Liver (tissue), 9 donors: ENCODE measurements around the gene RFPL4A. TPM values are rescaled to one million over a fixed set of nuclear protein-coding genes. Genes with fewer than 3 reads are reported as not detected.

ENCODE experiments used
- DNase-seq: peaks from one replicate; pipeline ENCODE4 v3.0.0-alpha.2; 2017; ENCODE audit warnings: low spot score
- H3K27ac ChIP-seq, 2 donors: one replicate each; pipeline ENCODE4 v1.7.0; 2013; ENCODE audit warnings: inconsistent platforms in 2 of 2, low read length in 2 of 2, control low read depth in 1 of 2, low read depth in 1 of 2, mild to moderate bottlenecking in 1 of 2
- H3K27me3 ChIP-seq, 4 donors: one replicate each; pipeline versions ENCODE4 v1.6.1 to v1.7.0; 2013; ENCODE audit warnings: low read length in 3 of 4, inconsistent platforms in 1 of 4, mild to moderate bottlenecking in 1 of 4, moderate library complexity in 1 of 4; ENCODE audit not compliant: control insufficient read depth in 4 of 4, insufficient read depth in 4 of 4
- H3K36me3 ChIP-seq, 4 donors: one replicate each; pipeline versions ENCODE4 v1.6.1 to v1.7.0; 2013; ENCODE audit warnings: low read length in 3 of 4, mild to moderate bottlenecking in 3 of 4, low read depth in 1 of 4, moderate library complexity in 1 of 4; ENCODE audit not compliant: control insufficient read depth in 4 of 4, insufficient read depth in 3 of 4
- H3K4me1 ChIP-seq, 4 donors: one replicate each; pipeline versions ENCODE4 v1.6.1 to v1.7.0; 2013; ENCODE audit warnings: low read length in 3 of 4, mild to moderate bottlenecking in 3 of 4, moderate library complexity in 1 of 4; ENCODE audit not compliant: control insufficient read depth in 4 of 4, insufficient read depth in 4 of 4
- H3K4me3 ChIP-seq, 3 donors: one replicate each; pipeline versions ENCODE4 v1.6.1 to v1.7.0; 2013; ENCODE audit warnings: low read length in 3 of 3, control low read depth in 1 of 3, low read depth in 1 of 3, mild to moderate bottlenecking in 1 of 3
- H3K9ac ChIP-seq, 2 donors: one replicate each; pipeline ENCODE4 v1.7.0; 2013; ENCODE audit warnings: low read length in 2 of 2, mild to moderate bottlenecking in 2 of 2, moderate library complexity in 2 of 2, control low read depth in 1 of 2, low read depth in 1 of 2
- H3K9me3 ChIP-seq, 4 donors: one replicate each; pipeline versions ENCODE4 v1.6.1 to v1.7.0; 2013; ENCODE audit warnings: low read length in 3 of 4; ENCODE audit not compliant: control insufficient read depth in 4 of 4
- ATF3 ChIP-seq: IDR thresholded peaks from 2 replicates; pipeline ENCODE4 v1.6.1; 2016; ENCODE audit warnings: antibody characterized with exemption
- EGR1 ChIP-seq, 2 donors: IDR thresholded peaks; 2 replicates each; pipeline ENCODE4 v1.6.1; 2016 to 2018; ENCODE audit warnings: antibody characterized with exemption in 2 of 2, low read depth in 2 of 2
- FOXA1 ChIP-seq: IDR thresholded peaks from 2 replicates; pipeline ENCODE4 v1.6.1; 2016; ENCODE audit warnings: antibody characterized with exemption
- FOXA2 ChIP-seq: IDR thresholded peaks from 2 replicates; pipeline ENCODE4 v1.6.1; 2016; ENCODE audit warnings: antibody characterized with exemption
- GABPA ChIP-seq, 2 donors: IDR thresholded peaks in 1 of 2; conservative IDR thresholded peaks in 1 of 2; 2 replicates each; pipeline ENCODE4 v1.6.1; 2016; ENCODE audit warnings: antibody characterized with exemption in 2 of 2, mild to moderate bottlenecking in 1 of 2, moderate library complexity in 1 of 2
- HNF4A ChIP-seq, 2 donors: conservative IDR thresholded peaks; 2 replicates each; pipeline ENCODE4 v1.6.1; 2016; ENCODE audit warnings: antibody characterized with exemption in 2 of 2, mild to moderate bottlenecking in 2 of 2
- HNF4G ChIP-seq: IDR thresholded peaks from 2 replicates; pipeline ENCODE4 v1.6.1; 2016; ENCODE audit warnings: antibody characterized with exemption
- JUND ChIP-seq, 2 donors: IDR thresholded peaks; 2 replicates each; pipeline ENCODE4 v1.6.1; 2016; ENCODE audit warnings: antibody characterized with exemption in 2 of 2
- RAD21 ChIP-seq, 2 donors: IDR thresholded peaks; 2 replicates each; pipeline ENCODE4 v1.6.1; 2016; ENCODE audit warnings: antibody characterized with exemption in 2 of 2, mild to moderate bottlenecking in 2 of 2
- RXRA ChIP-seq, 2 donors: IDR thresholded peaks; 2 replicates each; pipeline ENCODE4 v1.6.1; 2017 to 2018; ENCODE audit warnings: antibody characterized with exemption in 2 of 2, mild to moderate bottlenecking in 1 of 2
- SP1 ChIP-seq: IDR thresholded peaks from 2 replicates; pipeline ENCODE4 v1.6.1; 2018; ENCODE audit warnings: antibody characterized with exemption, mild to moderate bottlenecking
- TAF1 ChIP-seq: conservative IDR thresholded peaks from 2 replicates; pipeline ENCODE4 v1.6.1; 2016; ENCODE audit warnings: antibody characterized with exemption, mild to moderate bottlenecking
- ZBTB33 ChIP-seq: IDR thresholded peaks from 2 replicates; pipeline ENCODE4 v1.6.1; 2016; ENCODE audit warnings: antibody characterized with exemption
- WGBS: extraction: QIAGEN DNeasy Blood & Tissue Kit; methylation state at CpG from one replicate; pipeline ENCODE4 v1.1.7; 2013; 5-methylcytosine and 5-hydroxymethylcytosine counted together
- polyA plus RNA-seq, 2 donors: library from polyadenylated mRNA; stranded (reverse) in 1 of 2; unstranded in 1 of 2; fragments of 200-250 nt in 1 of 2; fragments of >200 nt in 1 of 2; fragmentation: Nextera tagmentation in 1 of 2; extraction: Ambion mirVana in 1 of 2; gene quantifications; one replicate each; pipeline versions ENCODE4 v1.2.1 to v1.2.3, GENCODE V29; 2013 to 2015
- total RNA-seq, 2 donors: library from RNA; depleted of rRNA; stranded (reverse); fragments of >200 nt; gene quantifications; one replicate each; pipeline ENCODE4 v1.2.3, GENCODE V29; 2014
- TF ChIP-seq, protein P1 (sequence below): IDR thresholded peaks from 2 replicates; pipeline ENCODE4 v1.6.1; 2016; ENCODE audit warnings: antibody characterized with exemption
- donor health status: healthy.
- donor health status: healthy.
- donor health status: healthy.
- donor health status: healthy.
- donor health status: healthy.

The RFPL4A gene
- total and polyA plus RNA-seq, 4 donors: 0.12 to 0.82 TPM; not detected in 2

DNA sequence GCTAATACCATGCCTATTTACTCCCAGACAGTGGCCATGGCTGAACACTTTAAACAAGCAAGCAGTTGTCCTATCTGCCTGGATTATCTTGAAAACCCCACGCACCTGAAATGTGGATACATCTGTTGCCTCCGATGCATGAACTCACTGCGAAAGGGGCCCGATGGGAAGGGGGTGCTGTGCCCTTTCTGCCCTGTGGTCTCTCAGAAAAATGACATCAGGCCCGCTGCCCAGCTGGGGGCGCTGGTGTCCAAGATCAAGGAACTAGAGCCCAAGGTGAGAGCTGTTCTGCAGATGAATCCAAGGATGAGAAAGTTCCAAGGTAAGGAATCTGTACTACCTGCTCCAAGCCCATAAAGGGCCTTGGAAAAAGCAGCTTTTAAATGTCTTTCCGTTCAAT, 18.6 kb downstream of the RFPL4A start:
- Histone ChIP-seq H3K9ac (no peak overlapping the region), H3K4me1 (no peaks in the 10 kb centered on the region), H3K27me3 (peaks cover 0 to 4% (median 0%) of the 10 kb centered on the region in 4 donors), H3K9me3 (no peaks in the 10 kb centered on the region), H3K4me3 (no peak overlapping the region), H3K36me3 (no peaks in the 10 kb centered on the region), H3K27ac (no peak overlapping the region)
- peak in 1 of 2 donors; percentile 43 for TF ChIP-seq RAD21 (IDR thresholded peaks at IDR 0.05)
- TF ChIP-seq RXRA (IDR thresholded peaks at IDR 0.05): no peak
- WGBS: 32% methylated on average over 7 of the region's 7 CpGs
- no peak for DNase-seq

GRCh38 chr19:55778331-55778730, 19.4 kb downstream of the RFPL4A start:
- no peak for DNase-seq
- TF ChIP-seq ZBTB33 (no peak), ATF3 (no peak), RXRA (IDR thresholded peaks at IDR 0.05) (no peak), FOXA1 (no peak), SP1 (no peak), JUND (IDR thresholded peaks at IDR 0.05) (no peak), EGR1 (IDR thresholded peaks at IDR 0.05; ENCODE audit: low read depth in 2 of 2) (no peak), HNF4G (no peak), TAF1 (no peak), RAD21 (IDR thresholded peaks at IDR 0.05) (no peak), HNF4A (conservative IDR thresholded peaks at IDR 0.05) (no peak)
- H3K9me3 ChIP-seq: no peaks in the 10 kb centered on the region
- H3K36me3 ChIP-seq: no peaks in the 10 kb centered on the region
- H3K4me3 ChIP-seq: no peak overlapping the region
- 79% methylated on average over 16 of the region's 16 CpGs for WGBS
- no peaks in the 10 kb centered on the region for H3K4me1 ChIP-seq
- H3K9ac ChIP-seq: no peak overlapping the region
- H3K27ac ChIP-seq: no peak overlapping the region
- H3K27me3 ChIP-seq: peaks cover 0 to 4% (median 0%) of the 10 kb centered on the region in 4 donors

- TF ChIP-seq EGR1 (IDR thresholded peaks at IDR 0.05; ENCODE audit: low read depth in 2 of 2): no peak
- no peak for TF ChIP-seq FOXA2
- TF ChIP-seq RXRA (IDR thresholded peaks at IDR 0.05): no peak
- TF ChIP-seq GABPA (IDR thresholded peaks at IDR 0.05 in 1 of 2, conservative IDR thresholded peaks at IDR 0.05 in 1 of 2): no peak
- TF ChIP-seq, protein P1, sequence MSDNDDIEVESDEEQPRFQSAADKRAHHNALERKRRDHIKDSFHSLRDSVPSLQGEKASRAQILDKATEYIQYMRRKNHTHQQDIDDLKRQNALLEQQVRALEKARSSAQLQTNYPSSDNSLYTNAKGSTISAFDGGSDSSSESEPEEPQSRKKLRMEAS: no peak
- no peak for TF ChIP-seq ATF3
- no peak for TF ChIP-seq FOXA1
- no peak for TF ChIP-seq TAF1
- TF ChIP-seq JUND (IDR thresholded peaks at IDR 0.05): no peak
- no peaks in the 10 kb centered on the region for H3K4me1 ChIP-seq
- H3K9ac ChIP-seq: no peak overlapping the region
- H3K36me3 ChIP-seq: no peaks in the 10 kb centered on the region
- DNase-seq: no peak
- no peak overlapping the region for H3K27ac ChIP-seq
- WGBS: 77% methylated on average over 5 of the region's 5 CpGs
- no peak overlapping the region for H3K4me3 ChIP-seq
- H3K27me3 ChIP-seq: no peaks in the 10 kb centered on the region
- no peaks in the 10 kb centered on the region for H3K9me3 ChIP-seq
Measured at GRCh38 chr19:55781112-55781511, 22.2 kb downstream of the RFPL4A start.
